Stimulated activated CD8-positive, alpha-beta memory T cell treated with anti-CD3 and anti-CD28 coated beads, Interleukin-7, amount 100 ng/mL, for 24 hours (primary cell): ENCODE results near the gene FOSB.
"Not testable (repeated sequence)": the region's sequence is repeated elsewhere in the genome, so short reads cannot be mapped to it uniquely, and the experiment has no call there.

Experiments used
- DNase-seq: peaks from one replicate; pipeline ENCODE4 v3.0.0-alpha.2; 2020; ENCODE audit warnings: low read depth

Gene FOSB

GRCh38 chr19:45506246-45506988 lies 38.6 kb downstream of the FOSB start:
- peak; percentile 99 for DNase-seq

- peak; percentile 80 for DNase-seq
Observed at GRCh38 chr19:45506989-45507871, 39.4 kb downstream of the FOSB start, which contains the start of gene VASP. VASP (plus strand) TSS chr19:45507479; CDS start chr19:45507772, 293 bp downstream.

GRCh38 chr19:45507872-45508416 lies 40.1 kb downstream of the FOSB start:
- no peak for DNase-seq

- no peak for DNase-seq
Observed at GRCh38 chr19:45508417-45508860, 40.6 kb downstream of the FOSB start.

- no peak for DNase-seq
Observed at GRCh38 chr19:45508861-45509691, 41.3 kb downstream of the FOSB start.

GRCh38 chr19:45509692-45510015 lies 41.9 kb downstream of the FOSB start:
- no peak for DNase-seq

- DNase-seq: not testable (repeated sequence)
Observed at GRCh38 chr19:45510352-45510751, 42.6 kb downstream of the FOSB start.

- DNase-seq: no peak
Observed at GRCh38 chr19:45511074-45511473, 43.3 kb downstream of the FOSB start.

- no peak for DNase-seq
Observed at GRCh38 chr19:45512881-45513483, 45.2 kb downstream of the FOSB start.

GRCh38 chr19:45514376-45515051 lies 46.7 kb downstream of the FOSB start:
- DNase-seq: no peak

GRCh38 chr19:45515081-45515624 lies 47.4 kb downstream of the FOSB start:
- no peak for DNase-seq

GRCh38 chr19:45515807-45516401 lies 48.1 kb downstream of the FOSB start:
- DNase-seq: no peak

GRCh38 chr19:45517238-45517637 lies 49.4 kb downstream of the FOSB start:
- no peak for DNase-seq

- no peak for DNase-seq
Observed at GRCh38 chr19:45517641-45518468, 50.1 kb downstream of the FOSB start.

- DNase-seq: no peak
Observed at GRCh38 chr19:45518469-45518826, 50.7 kb downstream of the FOSB start.

GRCh38 chr19:45522010-45522941 lies 54.5 kb downstream of the FOSB start:
- DNase-seq: no peak

GRCh38 chr19:45523642-45524256 lies 56.0 kb downstream of the FOSB start:
- no peak for DNase-seq
